Measurements from ENCODE around the gene LBH.

DNA sequence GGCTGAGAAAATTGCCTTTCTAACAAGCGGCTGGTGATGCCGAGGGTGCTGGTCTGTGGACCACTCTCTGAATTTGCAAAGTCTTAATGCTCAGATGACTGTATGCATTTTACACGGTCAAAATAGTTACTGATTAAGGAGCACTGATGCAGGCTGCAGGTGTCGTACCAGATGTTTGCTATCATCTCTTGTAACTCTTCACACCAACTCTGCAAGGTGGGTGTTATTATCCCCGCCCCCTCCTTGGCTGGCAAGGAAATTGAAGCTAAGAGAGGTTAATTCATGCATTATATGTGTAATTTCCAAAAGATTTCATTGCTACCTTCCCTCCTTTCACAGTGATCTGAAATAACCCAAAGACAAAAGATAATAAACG lies 13.0 kb upstream of the LBH start:
- TF ChIP-seq, protein P1, sequence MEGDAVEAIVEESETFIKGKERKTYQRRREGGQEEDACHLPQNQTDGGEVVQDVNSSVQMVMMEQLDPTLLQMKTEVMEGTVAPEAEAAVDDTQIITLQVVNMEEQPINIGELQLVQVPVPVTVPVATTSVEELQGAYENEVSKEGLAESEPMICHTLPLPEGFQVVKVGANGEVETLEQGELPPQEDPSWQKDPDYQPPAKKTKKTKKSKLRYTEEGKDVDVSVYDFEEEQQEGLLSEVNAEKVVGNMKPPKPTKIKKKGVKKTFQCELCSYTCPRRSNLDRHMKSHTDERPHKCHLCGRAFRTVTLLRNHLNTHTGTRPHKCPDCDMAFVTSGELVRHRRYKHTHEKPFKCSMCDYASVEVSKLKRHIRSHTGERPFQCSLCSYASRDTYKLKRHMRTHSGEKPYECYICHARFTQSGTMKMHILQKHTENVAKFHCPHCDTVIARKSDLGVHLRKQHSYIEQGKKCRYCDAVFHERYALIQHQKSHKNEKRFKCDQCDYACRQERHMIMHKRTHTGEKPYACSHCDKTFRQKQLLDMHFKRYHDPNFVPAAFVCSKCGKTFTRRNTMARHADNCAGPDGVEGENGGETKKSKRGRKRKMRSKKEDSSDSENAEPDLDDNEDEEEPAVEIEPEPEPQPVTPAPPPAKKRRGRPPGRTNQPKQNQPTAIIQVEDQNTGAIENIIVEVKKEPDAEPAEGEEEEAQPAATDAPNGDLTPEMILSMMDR (IDR thresholded peaks at IDR 0.05), result no peak
- TF ChIP-seq ZFX (IDR thresholded peaks at IDR 0.05; ENCODE audit: borderline replicate concordance), result no peak

Data from 22Rv1 (cell line).